Neural crest cell (in vitro differentiated cells): ENCODE data around the gene TRIM14. TPM values are rescaled to one million over a fixed set of nuclear protein-coding genes. Genes with fewer than 3 reads are reported as not detected.

ENCODE experiments used
- DNase-seq: peaks from one replicate; pipeline ENCODE4 v3.0.0; 2021; ENCODE audit warnings: low read depth, mixed read lengths, low spot score
- H3K27ac Mint-ChIP-seq: one replicate; pipeline ENCODE4 v1.8.0; 2021; ENCODE audit warnings: mild to moderate bottlenecking, mixed read lengths; ENCODE audit not compliant: unreplicated experiment
- H3K27me3 Mint-ChIP-seq: 2 replicates; pipeline ENCODE4 v1.8.0; 2021; ENCODE audit warnings: low read depth, mild to moderate bottlenecking, mixed read lengths
- H3K36me3 Mint-ChIP-seq: 2 replicates; pipeline ENCODE4 v1.8.0; 2021; ENCODE audit warnings: low read depth, mild to moderate bottlenecking, mixed read lengths
- H3K4me1 Mint-ChIP-seq: 2 replicates; pipeline ENCODE4 v1.8.0; 2021; ENCODE audit warnings: mixed read lengths
- H3K4me3 Mint-ChIP-seq: one replicate; pipeline ENCODE4 v1.8.0; 2021; ENCODE audit warnings: mild to moderate bottlenecking, mixed read lengths
- H3K9me3 Mint-ChIP-seq: 2 replicates; pipeline ENCODE4 v1.8.0; 2021; ENCODE audit warnings: mixed read lengths
- total RNA-seq: library from RNA; stranded (reverse); gene quantifications from 2 replicates; pipeline ENCODE4 v1.2.1, GENCODE V29; 2021
- TF ChIP-seq, protein P1 (sequence below): fragments of 200-600 bp; sonication (generic); conservative IDR thresholded peaks from 2 replicates; pipeline ENCODE4 v1.5.0; 2021; ENCODE audit warnings: antibody characterized with exemption, mild to moderate bottlenecking

Gene TRIM14
- total RNA-seq, 1 donor from 2014 or later: 11.2 TPM

DNA sequence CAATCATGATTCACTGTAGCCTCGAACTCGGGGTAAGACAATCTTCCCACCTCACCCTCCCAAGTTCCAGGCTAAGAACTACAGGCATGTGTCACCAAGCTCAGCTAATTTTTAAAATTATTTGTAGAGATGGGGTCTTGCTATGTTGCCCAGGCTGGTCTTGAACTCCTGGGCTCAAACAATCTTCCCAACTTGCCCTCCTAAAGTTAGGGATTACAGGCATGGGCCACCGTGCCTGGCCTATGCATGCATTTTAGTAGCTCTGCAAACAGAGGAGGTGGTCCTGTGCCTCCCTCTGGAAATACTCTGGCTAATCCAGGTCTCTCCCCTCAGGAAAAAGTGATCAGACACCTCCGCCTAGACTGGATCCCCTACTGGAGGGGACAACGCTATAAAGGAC lies 21.5 kb upstream of the TRIM14 start:
- no peak overlapping the region for H3K4me3 Mint-ChIP-seq

DNA sequence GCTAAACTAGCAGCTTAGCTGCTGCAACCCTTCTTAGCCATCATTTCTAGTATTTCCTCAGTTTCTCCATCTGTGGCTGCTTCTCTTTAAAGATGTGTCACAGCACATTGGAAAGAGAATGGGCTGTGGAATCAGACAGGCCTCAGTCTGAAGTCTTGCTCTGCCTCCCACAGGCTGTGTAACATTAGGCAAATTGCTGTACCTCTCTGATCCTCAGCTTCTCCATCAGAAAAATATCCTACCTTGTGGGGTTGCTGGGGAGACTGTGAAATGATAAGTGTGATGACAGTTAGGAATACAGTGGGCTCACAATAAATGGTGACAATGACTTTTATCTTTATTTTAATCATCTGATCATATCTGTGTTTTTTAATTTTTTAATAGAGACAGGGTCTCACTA lies 17.5 kb upstream of the TRIM14 start:
- Mint-ChIP-seq H3K4me3 (no peak overlapping the region), H3K27ac (no peak overlapping the region), H3K9me3 (no peaks in the 10 kb centered on the region), H3K4me1 (no peaks in the 10 kb centered on the region), H3K27me3 (no peaks in the 10 kb centered on the region), H3K36me3 (no peaks in the 10 kb centered on the region)
- DNase-seq: no peak
- TF ChIP-seq, protein P1, sequence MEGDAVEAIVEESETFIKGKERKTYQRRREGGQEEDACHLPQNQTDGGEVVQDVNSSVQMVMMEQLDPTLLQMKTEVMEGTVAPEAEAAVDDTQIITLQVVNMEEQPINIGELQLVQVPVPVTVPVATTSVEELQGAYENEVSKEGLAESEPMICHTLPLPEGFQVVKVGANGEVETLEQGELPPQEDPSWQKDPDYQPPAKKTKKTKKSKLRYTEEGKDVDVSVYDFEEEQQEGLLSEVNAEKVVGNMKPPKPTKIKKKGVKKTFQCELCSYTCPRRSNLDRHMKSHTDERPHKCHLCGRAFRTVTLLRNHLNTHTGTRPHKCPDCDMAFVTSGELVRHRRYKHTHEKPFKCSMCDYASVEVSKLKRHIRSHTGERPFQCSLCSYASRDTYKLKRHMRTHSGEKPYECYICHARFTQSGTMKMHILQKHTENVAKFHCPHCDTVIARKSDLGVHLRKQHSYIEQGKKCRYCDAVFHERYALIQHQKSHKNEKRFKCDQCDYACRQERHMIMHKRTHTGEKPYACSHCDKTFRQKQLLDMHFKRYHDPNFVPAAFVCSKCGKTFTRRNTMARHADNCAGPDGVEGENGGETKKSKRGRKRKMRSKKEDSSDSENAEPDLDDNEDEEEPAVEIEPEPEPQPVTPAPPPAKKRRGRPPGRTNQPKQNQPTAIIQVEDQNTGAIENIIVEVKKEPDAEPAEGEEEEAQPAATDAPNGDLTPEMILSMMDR: no peak

More for the DNA sequence above, 21.5 kb upstream of the TRIM14 start:
- H3K27ac Mint-ChIP-seq: no peak overlapping the region
- no peaks in the 10 kb centered on the region for H3K36me3 Mint-ChIP-seq
- peaks cover 5% of the 10 kb centered on the region for H3K4me1 Mint-ChIP-seq
- no peaks in the 10 kb centered on the region for H3K9me3 Mint-ChIP-seq
- no peak for DNase-seq
- no peaks in the 10 kb centered on the region for H3K27me3 Mint-ChIP-seq
- TF ChIP-seq, protein P1: no peak

DNA sequence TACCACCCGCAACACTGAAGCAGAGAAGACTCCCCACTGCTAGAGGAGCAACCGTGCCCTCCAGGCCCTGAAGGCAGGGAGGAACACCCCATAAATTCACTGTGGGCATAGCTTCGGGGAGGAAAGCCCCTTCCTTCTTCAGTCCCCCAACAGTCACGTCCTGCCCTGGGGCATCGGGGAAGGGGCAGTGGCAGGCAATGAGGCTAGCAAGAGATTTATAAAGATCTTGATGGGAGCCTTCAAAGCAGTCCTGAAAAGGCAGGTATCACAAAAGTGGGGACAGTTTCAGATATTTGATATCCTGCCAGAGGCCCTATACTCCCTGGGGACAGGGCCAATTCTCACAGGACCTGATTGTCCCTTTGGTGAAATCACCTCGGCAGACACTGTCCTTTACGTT lies 16.9 kb upstream of the TRIM14 start:
- Mint-ChIP-seq H3K36me3 (no peaks in the 10 kb centered on the region), H3K27ac (no peak overlapping the region), H3K9me3 (no peaks in the 10 kb centered on the region), H3K27me3 (no peaks in the 10 kb centered on the region), H3K4me3 (no peak overlapping the region), H3K4me1 (no peaks in the 10 kb centered on the region)
- TF ChIP-seq, protein P1: no peak
- DNase-seq: no peak

DNA sequence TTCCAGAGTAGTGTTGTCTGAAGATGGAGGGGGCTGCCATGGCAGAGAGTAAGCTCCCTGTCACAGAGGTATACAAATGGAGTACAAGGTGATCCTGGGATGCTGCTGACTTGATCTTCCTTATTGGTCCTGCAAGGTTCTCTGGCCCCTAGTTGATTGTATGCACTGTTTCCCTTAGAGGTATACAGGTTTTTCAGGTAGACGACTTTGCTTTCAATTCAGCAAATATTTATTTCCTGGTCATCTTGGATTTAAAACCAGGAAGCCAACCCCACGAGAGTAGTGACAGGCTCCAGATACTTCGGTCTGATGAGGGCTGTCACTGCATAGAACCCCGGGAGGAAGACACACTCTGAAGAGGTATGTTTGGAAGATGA lies 16.5 kb upstream of the TRIM14 start:
- DNase-seq: no peak
- H3K4me1 Mint-ChIP-seq: no peaks in the 10 kb centered on the region
- no peak overlapping the region for H3K27ac Mint-ChIP-seq
- TF ChIP-seq, protein P1: no peak
- H3K4me3 Mint-ChIP-seq: no peak overlapping the region
- no peaks in the 10 kb centered on the region for H3K27me3 Mint-ChIP-seq
- H3K9me3 Mint-ChIP-seq: no peaks in the 10 kb centered on the region
- no peaks in the 10 kb centered on the region for H3K36me3 Mint-ChIP-seq

DNA sequence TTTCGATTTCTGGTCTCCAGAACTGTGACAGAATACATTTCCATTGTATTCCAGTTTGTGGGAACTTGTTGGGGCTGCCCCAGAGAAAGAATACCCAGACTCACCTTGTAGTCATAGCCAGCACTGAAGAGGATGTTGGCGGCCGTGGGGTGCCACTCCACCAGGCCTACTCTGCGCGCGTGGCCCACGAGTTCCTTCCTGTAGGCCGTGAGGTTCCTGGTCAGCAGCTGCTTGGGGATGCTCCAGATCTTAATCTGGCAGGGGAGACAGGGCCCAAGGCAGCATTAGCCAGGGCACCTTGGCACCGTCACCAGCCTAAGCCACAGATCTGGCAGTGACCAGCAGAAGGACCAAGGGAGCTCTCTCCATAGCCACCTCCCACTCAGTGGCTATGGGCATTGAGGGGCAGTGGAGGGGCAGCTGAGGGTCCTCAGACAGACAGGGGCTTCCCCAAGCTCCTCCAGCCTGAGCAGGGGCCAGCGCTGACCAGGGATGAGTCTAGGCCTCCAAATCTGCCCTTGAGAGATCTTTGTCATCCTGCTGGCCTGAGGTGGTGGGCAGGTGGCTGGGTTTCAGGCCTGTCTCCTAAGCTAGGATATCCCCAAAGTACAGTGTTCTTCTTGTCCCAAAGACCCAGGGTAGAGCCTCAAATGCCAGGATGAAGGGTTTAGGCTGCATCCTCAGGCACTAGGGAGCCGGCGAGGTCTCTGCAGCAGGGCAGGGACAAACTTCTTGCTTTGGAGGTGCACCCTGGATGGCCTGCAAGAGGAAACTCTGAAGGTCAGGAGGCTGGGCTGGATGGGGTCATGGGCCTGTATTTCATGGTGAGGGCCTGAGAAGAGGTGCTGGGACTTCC lies 15.9 kb upstream of the TRIM14 start:
- no peaks in the 10 kb centered on the region for H3K27me3 Mint-ChIP-seq
- H3K9me3 Mint-ChIP-seq: no peaks in the 10 kb centered on the region
- H3K27ac Mint-ChIP-seq: no peak overlapping the region
- no peaks in the 10 kb centered on the region for H3K36me3 Mint-ChIP-seq
- TF ChIP-seq, protein P1: no peak
- no peak for DNase-seq
- no peak overlapping the region for H3K4me3 Mint-ChIP-seq
- no peaks in the 10 kb centered on the region for H3K4me1 Mint-ChIP-seq
